Muscle of back (tissue), 10 donors: ENCODE results near the gene DNAJC9. TPM values are rescaled to one million over a fixed set of nuclear protein-coding genes. Genes with fewer than 3 reads are reported as not detected.

ENCODE experiments used
- polyA plus RNA-seq, 10 donors: library from polyadenylated mRNA; unstranded; fragments of 120-200 nt; gene quantifications; one replicate each; pipeline ENCODE4 v1.2.1, GENCODE V29; 2013; ENCODE audit not compliant: insufficient read length in 10 of 10

Gene DNAJC9
- polyA plus RNA-seq, 10 donors: 17.5 to 27.6 (median 21.0) TPM

Other genes with a start within 250 kb of the DNAJC9 start
- gene P4HA1, start 150.4 kb downstream of the DNAJC9 start, polyA plus RNA-seq: 10 to 100 TPM; 49.9 to 84.5 (median 72.8) TPM
- 1 to 10 TPM; 2.1 to 5.3 (median 2.9) TPM for gene NUDT13, start 136.8 kb downstream of the DNAJC9 start, polyA plus RNA-seq
- gene ECD, start 79.2 kb downstream of the DNAJC9 start, polyA plus RNA-seq: 10 to 100 TPM; 19.3 to 28.8 (median 23.8) TPM
- gene FAM149B1, start 79.1 kb downstream of the DNAJC9 start, polyA plus RNA-seq: 10 to 100 TPM; 16.4 to 37.2 (median 23.6) TPM
- gene MRPS16, start 5.4 kb upstream of the DNAJC9 start, polyA plus RNA-seq: 10 to 100 TPM; 64.2 to 75.7 (median 68.7) TPM
- 1 to 10 TPM in 6 of 10 donors, under 1 TPM in 4; 0.60 to 2.6 (median 1.5) TPM for gene CFAP70, start 111.6 kb upstream of the DNAJC9 start, polyA plus RNA-seq
- 10 to 100 TPM; 53.7 to 62.5 (median 56.6) TPM for gene ANXA7, start 166.8 kb upstream of the DNAJC9 start, polyA plus RNA-seq
- 10 to 100 TPM in 9 of 10 donors, 1 to 10 TPM in 1; 8.7 to 73.2 (median 44.9) TPM for gene MSS51, start 186.3 kb upstream of the DNAJC9 start, polyA plus RNA-seq
- gene PPP3CB, start 248.8 kb upstream of the DNAJC9 start, polyA plus RNA-seq: 100 to 1,000 TPM in 9 of 10 donors, 10 to 100 TPM in 1; 98.1 to 203 (median 161) TPM